HepG2 (cell line): Measurements from ENCODE around the gene TTLL12. TPM values are rescaled to one million over a fixed set of nuclear protein-coding genes. Genes with fewer than 3 reads are reported as not detected.

Experiments
- ATAC-seq: fragments of 200-7000 bp; cut with Tn5 transposase; 3 replicates; pipeline ENCODE4 v1.9.1; 2020; ENCODE audit warnings: mild to moderate bottlenecking, moderate library complexity
- BruUV-seq: library from RNA; stranded (reverse); fragments of 400-500 nt; replicated peaks from 2 replicates; lab custom pipeline; 2021; lab: Mats Ljungman, UMichigan
- CTCF ChIA-PET: fragments of 300-600 bp; formaldehyde crosslinking; extraction: SDS; loops from one replicate; lab custom pipeline; 2021; ENCODE audit warnings: low total read pairs, inconsistent platforms, low intra/inter-chr PET ratio; lab: Yijun Ruan, JAX
- POLR2A ChIA-PET: fragments of 350-600 bp; sonication (Branson Sonifier 250); formaldehyde crosslinking; loops from one replicate; lab custom pipeline; 2020; ENCODE audit warnings: antibody characterized with exemption, inconsistent platforms; lab: Yijun Ruan, JAX
- DNase-seq: peaks from one replicate; pipeline ENCODE4 v3.0.0-alpha.2; 2015; ENCODE audit warnings: low spot score
- FAIRE-seq: peaks from 3 replicates; lab custom pipeline; 2011; peaks lifted over from hg19 to GRCh38; lab: Jason Lieb, UNC
- H2AFZ ChIP-seq: one replicate; pipeline ENCODE4 v1.6.1; 2011; ENCODE audit warnings: low read length, inconsistent platforms
- H3K27ac ChIP-seq: fragments of 300-600 bp; 3 replicates; pipeline ENCODE4 v1.8.0; 2011; ENCODE audit warnings: mixed run types, mild to moderate bottlenecking, mixed read lengths, low read length, inconsistent platforms; ENCODE audit not compliant: insufficient read depth; ENCODE audit errors: extremely low read length
- H3K27me3 ChIP-seq, 2 experiments: fragments of 200-600 bp in 1 of 2; 2 replicates in 1 of 2; 3 replicates in 1 of 2; pipeline versions ENCODE4 v1.6.0 to v1.8.0; 2011; ENCODE audit warnings: low read length in 2 of 2, mild to moderate bottlenecking in 2 of 2, moderate library complexity in 2 of 2, inconsistent platforms in 1 of 2; ENCODE audit not compliant: insufficient read depth in 2 of 2, control insufficient read depth in 1 of 2
- H3K36me3 ChIP-seq, 2 experiments: fragments of 200-600 bp in 1 of 2; replicated peaks in 1 of 2; 2 replicates in 1 of 2; 3 replicates in 1 of 2; pipeline versions ENCODE4 v1.5.1 to v1.8.0; 2011; ENCODE audit warnings: low read length in 2 of 2, inconsistent platforms in 1 of 2; ENCODE audit not compliant: insufficient read depth in 2 of 2, control insufficient read depth in 1 of 2
- H3K4me1 ChIP-seq: 2 replicates; pipeline ENCODE4 v1.5.1; 2012; ENCODE audit warnings: low read length, inconsistent platforms; ENCODE audit not compliant: insufficient read depth
- H3K4me2 ChIP-seq: 2 replicates; pipeline ENCODE4 v1.6.0; 2011; ENCODE audit warnings: low read depth, low read length, inconsistent platforms
- H3K4me3 ChIP-seq, 3 experiments: fragments of 200-600 bp in 1 of 3; sonication (generic), shearing (Covaris generic) in 1 of 3; replicated peaks in 1 of 3; 2 replicates each; pipeline ENCODE4 v1.5.1; 2011 to 2016; ENCODE audit warnings: low read length in 3 of 3, inconsistent platforms in 2 of 3, low read depth in 2 of 3, mild to moderate bottlenecking in 2 of 3, control low read depth in 1 of 3, mixed read lengths in 1 of 3; ENCODE audit not compliant: insufficient read depth in 1 of 3
- H3K79me2 ChIP-seq: one replicate; pipeline ENCODE4 v1.6.1; 2011; ENCODE audit warnings: low read length, inconsistent platforms; ENCODE audit not compliant: insufficient read depth
- H3K9ac ChIP-seq: 2 replicates; pipeline ENCODE4 v1.6.0; 2011; ENCODE audit warnings: mild to moderate bottlenecking, low read depth, low read length, inconsistent platforms; ENCODE audit not compliant: insufficient read depth
- H3K9me3 ChIP-seq: 2 replicates; pipeline ENCODE4 v1.5.1; 2012; ENCODE audit warnings: mild to moderate bottlenecking, low read length
- H4K20me1 ChIP-seq: 2 replicates; pipeline ENCODE4 v1.6.0; 2011; ENCODE audit warnings: inconsistent platforms, mild to moderate bottlenecking, low read length, moderate library complexity; ENCODE audit not compliant: insufficient read depth
- STAG1 ChIP-seq: sonication (generic); formaldehyde crosslinking; IDR thresholded peaks from 2 replicates; pipeline ENCODE4 v1.4.0; 2020; ENCODE audit warnings: missing genetic modification reagents
- TBX2 ChIP-seq: sonication (generic); formaldehyde crosslinking; IDR thresholded peaks from 2 replicates; pipeline ENCODE4 v1.5.0; 2020; ENCODE audit warnings: missing genetic modification reagents, mild to moderate bottlenecking, borderline replicate concordance
- WGBS: methylation state at CpG from one replicate; pipeline ENCODE4 v1.1.6; 2017; ENCODE audit warnings: low lambda C conversion rate; 5-methylcytosine and 5-hydroxymethylcytosine counted together
- in situ Hi-C: cut with HindIII; loops from 2 replicates; pipeline ENCODE4 v1.10.0; 2017; ENCODE audit warnings: low pct_unique_long_range_greater_than_20kb; ENCODE audit not compliant: extremely low pct_ligation_motif_present
- intact Hi-C: fragments of 100-400 bp; cut with micrococcal nuclease; formaldehyde crosslinking; loops from one replicate; pipeline ENCODE4 v1.10.0; 2022; ENCODE audit not compliant: unreplicated experiment
- polyA plus RNA-seq, 8 experiments: library from polyadenylated mRNA; depleted of rRNA in 3 of 8; stranded (reverse) in 7 of 8; unstranded in 1 of 8; fragments of >200 nt; fragmentation: Illumina TruSeq in 4 of 8; extraction: Trizol in 4 of 8; gene quantifications; 2 replicates each; pipeline versions ENCODE4 v1.2.1 to v1.2.3, GENCODE V29; 2011 to 2016; ENCODE audit warnings: low read depth in 4 of 8, missing spikeins in 1 of 8, mixed read lengths in 1 of 8; ENCODE audit not compliant: insufficient read depth in 1 of 8
- total RNA-seq, 5 experiments: library from RNA; depleted of rRNA; stranded (reverse); fragments of >200 nt; fragmentation: Illumina TruSeq; extraction: Trizol; gene quantifications; 2 replicates each; pipeline ENCODE4 v1.2.3, GENCODE V29; 2016; ENCODE audit warnings: low read depth in 1 of 5
- TF ChIP-seq, protein P1 (sequence below): sonication (generic); formaldehyde crosslinking; IDR thresholded peaks from 2 replicates; pipeline ENCODE4 v1.5.0; 2020; ENCODE audit warnings: missing genetic modification reagents
- TF ChIP-seq, protein P2 (sequence below): sonication (generic); formaldehyde crosslinking; IDR thresholded peaks from 2 replicates; pipeline ENCODE4 v1.8.0; 2022; ENCODE audit warnings: mild to moderate bottlenecking, missing genetic modification reagents, borderline replicate concordance
- TF ChIP-seq, protein P3 (sequence below): sonication (generic); formaldehyde crosslinking; IDR thresholded peaks from 2 replicates; pipeline ENCODE4 v1.5.0; 2020; ENCODE audit warnings: mild to moderate bottlenecking, missing genetic modification reagents, moderate library complexity

The TTLL12 gene
- total and polyA plus RNA-seq, 2 of the 13 experiments (the other 11 are each of a cell fraction or from before 2014, with no cell fraction given), result 11.9 to 38.1 TPM

DNA sequence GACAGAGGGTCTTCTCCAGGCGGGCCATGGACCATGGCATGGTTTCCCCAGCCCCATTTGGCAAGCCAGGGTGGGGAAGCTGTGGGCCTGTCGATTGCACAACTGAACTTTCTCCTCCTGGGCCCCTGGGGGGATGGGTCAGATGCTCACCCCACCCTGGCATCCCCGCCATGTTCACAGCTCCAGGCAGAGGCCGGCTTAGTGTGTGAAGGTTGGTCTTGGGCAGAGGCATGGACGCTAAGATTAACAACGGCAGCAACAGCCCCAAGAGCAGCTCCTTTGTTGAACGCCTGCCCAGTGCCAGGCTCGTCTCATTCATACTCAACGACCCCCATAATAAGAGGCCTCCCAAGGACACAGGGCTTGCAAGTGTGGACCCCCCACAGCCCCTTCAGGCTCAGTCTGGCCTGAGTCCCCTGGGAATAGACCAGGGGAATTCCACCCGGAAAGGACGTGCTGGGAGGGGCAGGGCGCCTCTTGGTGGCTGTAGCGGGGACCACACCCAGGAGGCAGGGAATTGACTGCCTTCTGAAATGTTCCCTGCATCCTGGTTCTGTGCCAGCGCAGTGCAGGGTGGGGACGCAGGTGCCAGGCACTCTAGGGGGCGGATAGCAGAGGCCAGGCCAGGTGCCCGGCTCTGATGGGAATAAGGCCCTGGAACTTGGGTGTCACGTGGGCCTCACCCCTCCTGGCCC, 27.3 kb downstream of the TTLL12 start:
- H3K79me2 ChIP-seq, result no peaks in the 10 kb centered on the region
- H3K27me3 ChIP-seq, result peaks cover 8 to 22% of the 10 kb centered on the region in 2 experiments; a peak in 4 of 5 replicates
- TF ChIP-seq, protein P1, sequence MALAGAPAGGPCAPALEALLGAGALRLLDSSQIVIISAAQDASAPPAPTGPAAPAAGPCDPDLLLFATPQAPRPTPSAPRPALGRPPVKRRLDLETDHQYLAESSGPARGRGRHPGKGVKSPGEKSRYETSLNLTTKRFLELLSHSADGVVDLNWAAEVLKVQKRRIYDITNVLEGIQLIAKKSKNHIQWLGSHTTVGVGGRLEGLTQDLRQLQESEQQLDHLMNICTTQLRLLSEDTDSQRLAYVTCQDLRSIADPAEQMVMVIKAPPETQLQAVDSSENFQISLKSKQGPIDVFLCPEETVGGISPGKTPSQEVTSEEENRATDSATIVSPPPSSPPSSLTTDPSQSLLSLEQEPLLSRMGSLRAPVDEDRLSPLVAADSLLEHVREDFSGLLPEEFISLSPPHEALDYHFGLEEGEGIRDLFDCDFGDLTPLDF (CRISPR knock-in tag), result no peak
- TF ChIP-seq, protein P2, sequence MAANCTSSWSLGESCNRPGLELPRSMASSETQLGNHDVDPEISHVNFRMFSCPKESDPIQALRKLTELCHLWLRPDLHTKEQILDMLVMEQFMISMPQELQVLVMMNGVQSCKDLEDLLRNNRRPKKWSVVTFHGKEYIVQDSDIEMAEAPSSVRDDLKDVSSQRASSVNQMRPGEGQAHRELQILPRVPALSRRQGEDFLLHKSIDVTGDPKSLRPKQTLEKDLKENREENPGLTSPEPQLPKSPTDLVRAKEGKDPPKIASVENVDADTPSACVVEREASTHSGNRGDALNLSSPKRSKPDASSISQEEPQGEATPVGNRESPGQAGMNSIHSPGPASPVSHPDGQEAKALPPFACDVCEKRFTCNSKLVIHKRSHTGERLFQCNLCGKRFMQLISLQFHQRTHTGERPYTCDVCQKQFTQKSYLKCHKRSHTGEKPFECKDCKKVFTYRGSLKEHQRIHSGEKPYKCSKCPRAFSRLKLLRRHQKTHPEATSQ (CRISPR knock-in tag), result no peak
- TF ChIP-seq STAG1 (CRISPR knock-in tag) (peak; percentile 46), TBX2 (CRISPR knock-in tag) (no peak)
- TF ChIP-seq, protein P3, sequence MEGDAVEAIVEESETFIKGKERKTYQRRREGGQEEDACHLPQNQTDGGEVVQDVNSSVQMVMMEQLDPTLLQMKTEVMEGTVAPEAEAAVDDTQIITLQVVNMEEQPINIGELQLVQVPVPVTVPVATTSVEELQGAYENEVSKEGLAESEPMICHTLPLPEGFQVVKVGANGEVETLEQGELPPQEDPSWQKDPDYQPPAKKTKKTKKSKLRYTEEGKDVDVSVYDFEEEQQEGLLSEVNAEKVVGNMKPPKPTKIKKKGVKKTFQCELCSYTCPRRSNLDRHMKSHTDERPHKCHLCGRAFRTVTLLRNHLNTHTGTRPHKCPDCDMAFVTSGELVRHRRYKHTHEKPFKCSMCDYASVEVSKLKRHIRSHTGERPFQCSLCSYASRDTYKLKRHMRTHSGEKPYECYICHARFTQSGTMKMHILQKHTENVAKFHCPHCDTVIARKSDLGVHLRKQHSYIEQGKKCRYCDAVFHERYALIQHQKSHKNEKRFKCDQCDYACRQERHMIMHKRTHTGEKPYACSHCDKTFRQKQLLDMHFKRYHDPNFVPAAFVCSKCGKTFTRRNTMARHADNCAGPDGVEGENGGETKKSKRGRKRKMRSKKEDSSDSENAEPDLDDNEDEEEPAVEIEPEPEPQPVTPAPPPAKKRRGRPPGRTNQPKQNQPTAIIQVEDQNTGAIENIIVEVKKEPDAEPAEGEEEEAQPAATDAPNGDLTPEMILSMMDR, result peak; percentile 59
- intact Hi-C loops (no loop called here), in situ Hi-C loops (no loop called here)
- no peaks in the 10 kb centered on the region for H3K36me3 ChIP-seq
- H3K4me1 ChIP-seq, result peaks cover 26% of the 10 kb centered on the region
- ATAC-seq, result peak; percentile 32
- FAIRE-seq, result no peak
- H4K20me1 ChIP-seq, result no peaks in the 10 kb centered on the region
- 21% methylated on average over 3 of the region's 18 CpGs for WGBS
- no peaks in the 10 kb centered on the region for H3K9me3 ChIP-seq
- no peak for DNase-seq
- H3K9ac ChIP-seq, result no peak overlapping the region
- BruUV-seq, result no TSS peak
- POLR2A ChIA-PET, result no interaction called here
- H3K4me2 ChIP-seq, result no peak overlapping the region
- no peak overlapping the region for H3K4me3 ChIP-seq
- no peak overlapping the region for H3K27ac ChIP-seq
- CTCF ChIA-PET, result no interaction called here
- H2AFZ ChIP-seq, result no peak overlapping the region
